GM13976 (cell line): ENCODE measurements around the gene DYNLRB1.

Source experiments
- DNase-seq: peaks from one replicate; pipeline ENCODE4 v3.0.0; 2012; ENCODE audit warnings: low spot score
- in situ Hi-C: fragments of 300-500 bp; cut with MboI; formaldehyde crosslinking; loops from one replicate; pipeline ENCODE4 v1.12.0; 2022; ENCODE audit warnings: low sequenced_read_pairs, mixed read lengths, inconsistent platforms; ENCODE audit not compliant: unreplicated experiment
- TF ChIP-seq, protein P1 (sequence below): IDR thresholded peaks from 2 replicates; pipeline ENCODE4 v1.5.1; 2012; ENCODE audit warnings: borderline replicate concordance, mild to moderate bottlenecking; ENCODE audit not compliant: insufficient read depth; ENCODE audit errors: extremely low read depth, missing control alignments, control extremely low read depth

DYNLRB1 gene

GRCh38 chr20:34539756-34540155 is 23.5 kb downstream of the DYNLRB1 start:
- TF ChIP-seq, protein P1, sequence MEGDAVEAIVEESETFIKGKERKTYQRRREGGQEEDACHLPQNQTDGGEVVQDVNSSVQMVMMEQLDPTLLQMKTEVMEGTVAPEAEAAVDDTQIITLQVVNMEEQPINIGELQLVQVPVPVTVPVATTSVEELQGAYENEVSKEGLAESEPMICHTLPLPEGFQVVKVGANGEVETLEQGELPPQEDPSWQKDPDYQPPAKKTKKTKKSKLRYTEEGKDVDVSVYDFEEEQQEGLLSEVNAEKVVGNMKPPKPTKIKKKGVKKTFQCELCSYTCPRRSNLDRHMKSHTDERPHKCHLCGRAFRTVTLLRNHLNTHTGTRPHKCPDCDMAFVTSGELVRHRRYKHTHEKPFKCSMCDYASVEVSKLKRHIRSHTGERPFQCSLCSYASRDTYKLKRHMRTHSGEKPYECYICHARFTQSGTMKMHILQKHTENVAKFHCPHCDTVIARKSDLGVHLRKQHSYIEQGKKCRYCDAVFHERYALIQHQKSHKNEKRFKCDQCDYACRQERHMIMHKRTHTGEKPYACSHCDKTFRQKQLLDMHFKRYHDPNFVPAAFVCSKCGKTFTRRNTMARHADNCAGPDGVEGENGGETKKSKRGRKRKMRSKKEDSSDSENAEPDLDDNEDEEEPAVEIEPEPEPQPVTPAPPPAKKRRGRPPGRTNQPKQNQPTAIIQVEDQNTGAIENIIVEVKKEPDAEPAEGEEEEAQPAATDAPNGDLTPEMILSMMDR, result no peak
- in situ Hi-C loops, result loop anchor here (10.0 kb wide), 2 partner anchors 165 to 225 kb away; partner anchors contain the start of gene TP53INP2
- DNase-seq, result no peak

- in situ Hi-C loops, result no loop called here
- TF ChIP-seq, protein P1, result no peak
Measured at GRCh38 chr20:34540596-34541263, 24.5 kb downstream of the DYNLRB1 start.

GRCh38 chr20:34541264-34541901 is 25.2 kb downstream of the DYNLRB1 start:
- in situ Hi-C loops, result no loop called here
- no peak for DNase-seq
- TF ChIP-seq, protein P1, result no peak

More at GRCh38 chr20:34540596-34541263, 24.5 kb downstream of the DYNLRB1 start:
- DNase-seq, result no peak

DNA sequence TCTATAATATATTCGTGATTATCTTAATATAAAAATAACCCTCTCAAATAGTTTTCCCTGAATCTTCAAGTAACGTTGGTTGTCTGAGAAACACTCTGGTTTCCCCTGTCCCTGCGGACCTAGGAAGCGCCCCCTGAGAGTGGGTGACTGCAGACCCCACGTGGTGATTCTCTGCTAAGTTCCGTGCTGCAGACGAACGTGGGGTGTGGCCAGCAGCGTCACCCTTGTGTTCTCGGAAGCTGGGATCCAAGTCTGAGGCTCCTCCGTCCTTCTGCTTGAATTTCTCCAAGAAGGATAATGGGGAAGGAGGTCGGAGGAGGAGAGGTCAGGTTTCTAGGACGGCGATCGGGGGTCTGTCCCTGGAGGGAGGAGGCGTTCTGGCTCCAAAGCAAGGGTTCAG is 25.7 kb downstream of the DYNLRB1 start:
- in situ Hi-C loops, result no loop called here
- no peak for DNase-seq
- TF ChIP-seq, protein P1, result no peak

- in situ Hi-C loops, result no loop called here
- TF ChIP-seq, protein P1, result no peak
- DNase-seq, result no peak
Measured at GRCh38 chr20:34542439-34542838, 26.2 kb downstream of the DYNLRB1 start.

DNA sequence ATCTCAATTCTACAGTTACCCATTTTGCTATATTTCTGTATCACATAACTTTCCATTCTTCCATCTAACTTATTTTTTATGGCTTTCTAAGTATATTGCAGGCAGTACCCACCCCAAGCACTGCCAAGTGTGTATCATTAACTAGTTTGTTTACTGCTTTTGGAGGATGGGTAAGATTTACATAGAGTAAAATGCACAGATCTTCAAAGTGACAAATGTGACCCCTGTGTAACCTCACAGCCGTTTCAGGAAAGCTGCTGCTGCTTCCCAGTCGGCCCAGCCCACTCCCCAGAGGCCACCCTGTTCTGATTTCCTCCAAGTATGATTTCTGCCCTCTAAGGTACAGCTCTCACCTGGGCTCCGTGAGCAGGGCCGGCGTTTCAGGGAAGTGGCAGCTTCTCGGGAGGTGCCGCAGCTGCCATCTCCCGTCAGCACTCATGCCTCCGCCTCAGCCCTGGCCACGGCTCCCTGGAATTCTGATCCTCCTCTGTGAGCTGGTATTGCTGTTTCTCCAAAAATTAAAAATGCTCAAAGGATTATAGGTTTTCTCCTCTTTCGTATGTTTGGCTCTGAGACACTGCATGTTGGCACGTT is 27.3 kb downstream of the DYNLRB1 start:
- in situ Hi-C loops, result no loop called here

More for the DNA sequence above, 27.3 kb downstream of the DYNLRB1 start:
- TF ChIP-seq, protein P1, result no peak
- DNase-seq, result no peak
